ENCODE measurements around the gene CNTN5. TPM values are rescaled to one million over a fixed set of nuclear protein-coding genes. Genes with fewer than 3 reads are reported as not detected.

The CNTN5 gene
- under 1 TPM in 1 of 4 donors, not detected in 3; 0.46 TPM for total RNA-seq
- under 1 TPM in 1 of 3 donors, not detected in 2; under 0.01 TPM for polyA plus RNA-seq
- long read RNA-seq, donor 1: 0 reads
- long read RNA-seq, donor 2: 0 reads

DNA sequence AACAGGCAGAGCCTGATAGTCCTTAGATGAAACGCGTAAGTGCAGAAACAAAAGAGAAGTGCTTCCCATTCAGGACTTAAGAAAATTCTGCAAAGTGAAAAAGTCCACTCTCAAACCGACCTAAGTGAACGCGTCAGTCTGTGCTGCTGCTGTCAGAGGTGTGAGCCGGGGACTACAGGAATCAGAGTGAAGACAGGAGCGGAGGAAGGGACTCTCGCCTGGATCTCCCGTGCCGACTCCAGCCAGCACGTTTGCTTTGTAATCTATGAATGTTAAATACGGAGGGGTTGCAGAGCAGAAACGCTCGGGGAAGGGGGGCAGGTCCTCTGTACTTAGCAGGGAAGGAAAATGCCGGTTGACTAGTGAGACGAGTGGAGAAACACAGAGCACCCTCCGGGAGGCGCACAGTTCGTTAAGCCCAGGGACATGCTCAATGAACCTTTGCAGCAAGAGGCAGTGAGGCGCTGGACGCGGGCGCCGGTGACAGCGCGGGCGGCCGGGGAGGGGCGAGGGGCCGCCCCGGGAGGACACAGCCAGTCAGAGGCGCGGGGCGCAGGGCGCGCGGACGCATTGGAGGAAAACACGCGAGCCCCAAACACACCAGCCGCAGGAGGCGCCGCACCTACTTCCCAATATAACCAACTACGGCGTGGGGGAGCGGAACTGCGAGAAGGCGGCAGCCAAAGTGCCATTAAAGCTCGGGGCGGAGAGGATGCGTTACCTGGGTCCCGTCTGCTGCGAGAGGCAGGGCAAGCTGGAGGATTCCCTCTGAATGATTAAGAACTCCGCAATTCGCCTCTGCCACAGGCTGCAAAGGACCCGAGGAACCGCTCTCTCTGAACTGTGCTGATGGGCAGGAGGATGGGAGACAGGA lies at the start of gene CNTN5:
TSS of gene CNTN5 (plus strand) at position 598 of the 874 bp plus-strand sequence.
- H3K27ac ChIP-seq: no peak within 1 kb of the TSS
- H3K4me3 ChIP-seq: peak within 1 kb of the TSS; percentile 51
- H3K36me3 ChIP-seq (ENCODE audit: insufficient read depth in 1 of 2, low read depth in 1 of 2): no peaks in the 10 kb centered on the region
- ATAC-seq: peak; percentile 36 to 73 (median 54)
- no peaks in the 10 kb centered on the region for H3K4me1 ChIP-seq
- 1% methylated on average over 56 to 57 of the region's 57 CpGs for WGBS, 3 donors
- intact Hi-C loops (cut with DNase I): no loop called here
- DNase-seq: peak; percentile 26 to 51
- H3K9me3 ChIP-seq: no peaks in the 10 kb centered on the region
- H3K27me3 ChIP-seq (ENCODE audit: insufficient read depth in 3 of 3, low read length in 2 of 3): peaks cover 0 to 39% (median 2%) of the 10 kb centered on the region in 3 donors
- TF ChIP-seq, protein P1, sequence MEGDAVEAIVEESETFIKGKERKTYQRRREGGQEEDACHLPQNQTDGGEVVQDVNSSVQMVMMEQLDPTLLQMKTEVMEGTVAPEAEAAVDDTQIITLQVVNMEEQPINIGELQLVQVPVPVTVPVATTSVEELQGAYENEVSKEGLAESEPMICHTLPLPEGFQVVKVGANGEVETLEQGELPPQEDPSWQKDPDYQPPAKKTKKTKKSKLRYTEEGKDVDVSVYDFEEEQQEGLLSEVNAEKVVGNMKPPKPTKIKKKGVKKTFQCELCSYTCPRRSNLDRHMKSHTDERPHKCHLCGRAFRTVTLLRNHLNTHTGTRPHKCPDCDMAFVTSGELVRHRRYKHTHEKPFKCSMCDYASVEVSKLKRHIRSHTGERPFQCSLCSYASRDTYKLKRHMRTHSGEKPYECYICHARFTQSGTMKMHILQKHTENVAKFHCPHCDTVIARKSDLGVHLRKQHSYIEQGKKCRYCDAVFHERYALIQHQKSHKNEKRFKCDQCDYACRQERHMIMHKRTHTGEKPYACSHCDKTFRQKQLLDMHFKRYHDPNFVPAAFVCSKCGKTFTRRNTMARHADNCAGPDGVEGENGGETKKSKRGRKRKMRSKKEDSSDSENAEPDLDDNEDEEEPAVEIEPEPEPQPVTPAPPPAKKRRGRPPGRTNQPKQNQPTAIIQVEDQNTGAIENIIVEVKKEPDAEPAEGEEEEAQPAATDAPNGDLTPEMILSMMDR (IDR thresholded peaks at IDR 0.05): no peak

DNA sequence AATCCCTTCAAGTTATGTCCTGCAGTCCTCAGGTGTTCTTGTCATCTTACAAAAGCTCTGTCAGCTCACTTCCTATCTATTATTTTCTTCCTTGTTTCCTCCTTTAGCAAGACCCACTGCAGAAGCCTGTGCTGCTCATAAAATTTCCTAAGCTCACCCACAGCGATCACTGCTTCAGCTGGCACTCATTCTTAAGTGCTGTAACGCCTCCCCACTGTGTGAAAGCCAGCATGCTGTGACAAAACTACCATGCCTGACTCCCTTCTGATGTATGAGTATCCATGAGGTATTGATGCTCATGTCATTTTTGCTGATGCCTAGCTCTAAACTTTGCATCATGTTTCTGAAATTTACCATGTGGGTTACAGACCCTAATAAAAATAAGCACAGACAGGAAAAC lies 41.5 kb upstream of the CNTN5 start:
- intact Hi-C loops (cut with DNase I): no loop called here
- TF ChIP-seq, protein P1 (IDR thresholded peaks at IDR 0.05): no peak
- Histone ChIP-seq H3K4me3 (no peak overlapping the region), H3K4me1 (no peaks in the 10 kb centered on the region), H3K27ac (no peak overlapping the region), H3K27me3 (ENCODE audit: insufficient read depth in 3 of 3, low read length in 2 of 3) (no peaks in the 10 kb centered on the region), H3K36me3 (ENCODE audit: insufficient read depth in 1 of 2, low read depth in 1 of 2) (no peaks in the 10 kb centered on the region), H3K9me3 (peaks cover 12% of the 10 kb centered on the region)
- whole genome bisulfite sequencing, 3 donors: 25 to 31% (median 25%) methylated on average over 2 of the region's 2 CpGs
- DNase-seq: no peak
- no peak for ATAC-seq

DNA sequence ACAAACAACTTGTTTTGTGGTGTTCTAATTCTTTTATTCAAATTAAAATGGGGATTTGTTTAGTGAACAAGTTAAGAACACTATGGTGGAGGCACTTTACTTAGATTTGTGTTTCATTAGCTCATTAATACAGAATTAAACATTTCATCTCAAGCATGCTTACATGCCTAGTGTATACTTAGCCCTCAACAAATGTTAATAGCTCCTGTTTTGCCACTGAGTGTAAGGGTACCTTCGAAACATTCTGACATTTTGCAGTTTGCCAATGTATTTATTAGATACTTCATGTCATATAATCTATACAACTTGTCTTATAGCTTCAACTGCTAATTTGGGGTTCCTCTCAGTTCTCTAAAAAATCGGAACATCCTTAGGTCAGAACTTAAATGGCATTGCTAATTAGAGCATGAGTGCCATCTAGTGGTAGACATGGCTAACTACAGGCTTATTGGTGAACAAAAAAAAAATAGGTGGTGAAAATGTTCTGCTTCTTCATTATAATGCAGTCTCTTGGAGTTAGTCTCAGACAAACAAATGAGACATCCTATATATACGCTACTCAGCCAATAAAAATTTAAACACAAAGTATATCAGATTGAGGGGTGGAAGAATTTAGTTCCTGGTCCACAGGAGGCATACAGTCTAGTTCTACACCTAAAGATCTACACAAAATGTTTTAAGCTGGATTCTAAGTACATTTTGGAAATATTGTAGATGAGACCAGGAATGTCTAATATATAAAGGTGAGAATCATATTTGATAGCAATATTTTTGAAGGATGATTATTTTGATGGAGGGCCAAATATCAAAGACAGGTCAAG lies 4.9 kb upstream of the CNTN5 start:
- no peak for ATAC-seq
- intact Hi-C loops (cut with DNase I): no loop called here
- 20 to 24% (median 23%) methylated on average over 3 of the region's 3 CpGs for WGBS, 3 donors

DNA sequence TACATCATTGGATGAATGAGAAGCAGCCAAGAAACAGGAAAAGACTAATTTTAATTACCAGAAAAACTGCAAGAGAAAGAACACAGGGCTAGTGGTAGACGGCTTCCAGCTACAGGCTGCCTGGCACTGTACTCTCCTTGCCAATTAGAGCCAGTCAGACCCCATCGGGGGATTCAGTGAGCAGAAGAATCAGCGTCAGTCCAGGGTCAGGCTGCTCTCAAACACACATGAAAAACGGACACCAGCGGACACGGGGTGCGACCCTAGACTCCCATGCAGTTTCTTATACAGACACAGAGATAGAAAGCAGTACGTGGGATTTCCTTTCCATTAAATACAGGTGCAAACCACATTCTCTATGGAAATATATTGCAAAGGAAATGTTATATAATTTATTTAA lies 1.1 kb upstream of the CNTN5 start:
- no peaks in the 10 kb centered on the region for H3K4me1 ChIP-seq
- DNase-seq (no peak), ATAC-seq (no peak)
- intact Hi-C loops (cut with DNase I): no loop called here
- WGBS, 3 donors: 24 to 36% (median 25%) methylated on average over 8 of the region's 8 CpGs
- peaks cover 0 to 39% (median 2%) of the 10 kb centered on the region in 3 donors for H3K27me3 ChIP-seq (ENCODE audit: insufficient read depth in 3 of 3, low read length in 2 of 3)
- no peaks in the 10 kb centered on the region for H3K9me3 ChIP-seq
- no peak overlapping the region for H3K4me3 ChIP-seq
- no peak overlapping the region for H3K27ac ChIP-seq
- TF ChIP-seq, protein P1 (IDR thresholded peaks at IDR 0.05): no peak
- H3K36me3 ChIP-seq (ENCODE audit: insufficient read depth in 1 of 2, low read depth in 1 of 2): no peaks in the 10 kb centered on the region

More for the DNA sequence above, 4.9 kb upstream of the CNTN5 start:
- Histone ChIP-seq H3K4me1 (no peaks in the 10 kb centered on the region), H3K27me3 (ENCODE audit: insufficient read depth in 3 of 3, low read length in 2 of 3) (peaks cover 0 to 28% (median 2%) of the 10 kb centered on the region in 3 donors), H3K9me3 (no peaks in the 10 kb centered on the region), H3K36me3 (ENCODE audit: insufficient read depth in 1 of 2, low read depth in 1 of 2) (no peaks in the 10 kb centered on the region), H3K27ac (no peak overlapping the region), H3K4me3 (no peak overlapping the region)
- TF ChIP-seq, protein P1 (IDR thresholded peaks at IDR 0.05): peak; percentile 83
- DNase-seq: no peak

Data from psoas muscle (tissue), 8 donors.